HG03095 (cell line): Measurements from ENCODE around the gene SRPK3.

ENCODE experiments used
- ATAC-seq: cut with Tn5 transposase; IDR thresholded peaks from one replicate; pipeline ENCODE4 v1.9.1; 2021; ENCODE audit warnings: moderate library complexity; ENCODE audit not compliant: unreplicated experiment

The SRPK3 gene

DNA sequence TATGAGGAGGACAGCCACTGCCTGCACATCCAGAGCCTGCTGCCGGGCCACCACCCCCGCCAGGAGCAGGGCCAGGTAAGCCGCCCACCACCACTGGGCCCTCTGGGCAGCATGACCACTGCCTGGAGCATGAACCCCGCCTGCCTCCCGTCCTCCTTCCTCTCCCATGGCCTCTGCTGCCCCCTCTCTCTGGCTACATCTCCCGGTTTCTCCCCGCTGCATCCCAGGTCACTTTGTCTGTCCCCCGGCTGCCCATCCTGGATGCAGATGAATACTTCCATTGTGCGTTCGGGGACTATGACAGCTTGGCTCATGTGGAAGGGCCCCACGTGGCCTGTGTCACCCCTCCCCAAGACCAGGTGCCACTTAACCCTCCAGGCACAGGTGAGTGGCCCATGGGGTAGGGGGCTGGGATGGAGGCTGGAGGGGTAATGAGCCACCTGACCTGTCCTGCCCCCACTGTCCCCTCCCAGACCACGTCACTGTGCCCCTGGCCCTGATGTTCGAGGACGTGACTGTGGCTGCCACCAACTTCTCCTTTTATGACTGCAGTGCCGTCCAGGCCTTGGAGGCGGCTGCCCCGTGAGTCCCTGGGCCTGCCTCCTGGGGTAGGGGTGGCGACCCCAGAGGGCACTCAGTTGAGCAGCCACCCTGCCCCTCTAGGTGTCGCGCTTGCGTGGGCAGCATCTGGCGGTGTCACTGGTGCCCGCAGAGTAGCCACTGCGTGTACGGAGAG lies 10.8 kb upstream of the SRPK3 start:
- no peak for ATAC-seq

DNA sequence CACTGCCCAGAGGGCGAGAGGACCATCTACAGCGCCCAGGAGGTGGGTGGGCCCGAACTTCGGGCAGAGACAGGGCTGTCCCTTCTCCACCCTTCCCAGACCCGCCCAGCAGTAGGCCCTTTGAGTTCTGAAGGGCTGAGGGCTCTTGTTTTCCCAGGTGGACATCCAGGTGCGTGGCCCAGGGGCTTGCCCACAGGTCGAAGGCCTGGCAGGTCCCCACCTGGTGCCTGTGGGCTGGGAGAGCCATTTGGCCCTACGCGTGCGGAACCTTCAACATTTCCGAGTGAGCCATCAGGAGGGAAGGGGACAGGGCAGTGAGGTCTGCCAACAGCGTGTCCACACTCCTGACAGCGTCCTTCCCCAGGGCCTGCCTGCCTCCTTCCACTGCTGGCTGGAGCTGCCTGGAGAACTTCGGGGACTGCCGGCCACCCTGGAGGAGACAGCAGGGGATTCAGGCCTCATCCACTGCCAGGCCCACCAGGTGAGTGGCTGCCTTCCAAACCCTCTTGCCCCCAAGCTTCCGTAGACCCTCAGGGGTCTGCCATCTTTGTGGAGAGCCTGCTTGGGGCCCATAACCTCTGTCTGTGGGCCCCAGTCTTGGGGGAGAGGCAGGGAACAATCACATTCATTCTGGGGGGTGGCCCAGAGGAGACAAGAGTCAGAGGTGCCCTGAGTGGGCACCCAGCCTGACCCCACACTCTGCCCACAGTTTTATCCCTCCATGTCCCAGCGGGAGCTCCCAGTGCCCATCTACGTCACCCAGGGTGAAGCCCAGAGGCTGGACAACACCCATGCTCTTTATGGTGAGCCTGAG lies 10.0 kb upstream of the SRPK3 start:
- ATAC-seq = no peak

DNA sequence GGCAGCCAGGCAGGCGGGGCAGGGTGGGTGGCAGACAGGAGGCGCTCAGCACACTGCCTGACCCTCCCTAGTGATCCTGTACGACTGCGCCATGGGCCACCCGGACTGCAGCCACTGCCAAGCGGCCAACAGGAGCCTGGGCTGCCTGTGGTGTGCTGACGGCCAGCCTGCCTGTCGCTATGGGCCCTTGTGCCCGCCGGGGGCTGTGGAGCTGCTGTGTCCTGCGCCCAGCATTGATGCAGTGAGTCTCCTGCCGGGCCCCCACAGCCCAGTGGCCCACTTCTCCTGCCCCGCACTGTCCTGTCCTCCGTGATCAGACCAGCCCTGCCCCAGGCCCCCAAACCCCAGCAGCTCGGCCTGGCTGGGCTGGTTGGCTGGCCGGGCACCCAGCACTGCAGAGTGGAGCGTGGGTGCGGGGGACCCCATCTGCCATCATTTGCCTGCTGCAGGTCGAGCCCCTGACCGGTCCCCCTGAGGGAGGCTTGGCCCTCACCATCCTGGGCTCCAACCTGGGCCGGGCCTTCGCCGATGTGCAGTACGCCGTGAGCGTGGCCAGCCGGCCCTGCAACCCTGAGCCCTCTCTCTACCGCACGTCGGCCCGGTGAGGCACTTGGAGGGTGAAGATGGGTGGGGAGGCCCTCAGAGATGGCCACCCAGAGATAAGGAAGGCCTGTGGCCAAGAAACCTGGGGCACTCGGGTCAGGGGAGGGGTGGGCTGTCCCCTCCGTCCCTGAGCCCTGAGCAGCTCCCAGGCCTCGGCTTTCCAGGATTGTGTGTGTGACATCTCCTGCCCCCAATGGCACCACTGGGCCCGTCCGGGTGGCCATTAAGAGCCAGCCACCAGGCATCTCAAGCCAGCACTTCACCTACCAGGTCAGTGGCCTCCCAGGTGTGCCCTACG lies 9.2 kb upstream of the SRPK3 start:
- no peak for ATAC-seq

DNA sequence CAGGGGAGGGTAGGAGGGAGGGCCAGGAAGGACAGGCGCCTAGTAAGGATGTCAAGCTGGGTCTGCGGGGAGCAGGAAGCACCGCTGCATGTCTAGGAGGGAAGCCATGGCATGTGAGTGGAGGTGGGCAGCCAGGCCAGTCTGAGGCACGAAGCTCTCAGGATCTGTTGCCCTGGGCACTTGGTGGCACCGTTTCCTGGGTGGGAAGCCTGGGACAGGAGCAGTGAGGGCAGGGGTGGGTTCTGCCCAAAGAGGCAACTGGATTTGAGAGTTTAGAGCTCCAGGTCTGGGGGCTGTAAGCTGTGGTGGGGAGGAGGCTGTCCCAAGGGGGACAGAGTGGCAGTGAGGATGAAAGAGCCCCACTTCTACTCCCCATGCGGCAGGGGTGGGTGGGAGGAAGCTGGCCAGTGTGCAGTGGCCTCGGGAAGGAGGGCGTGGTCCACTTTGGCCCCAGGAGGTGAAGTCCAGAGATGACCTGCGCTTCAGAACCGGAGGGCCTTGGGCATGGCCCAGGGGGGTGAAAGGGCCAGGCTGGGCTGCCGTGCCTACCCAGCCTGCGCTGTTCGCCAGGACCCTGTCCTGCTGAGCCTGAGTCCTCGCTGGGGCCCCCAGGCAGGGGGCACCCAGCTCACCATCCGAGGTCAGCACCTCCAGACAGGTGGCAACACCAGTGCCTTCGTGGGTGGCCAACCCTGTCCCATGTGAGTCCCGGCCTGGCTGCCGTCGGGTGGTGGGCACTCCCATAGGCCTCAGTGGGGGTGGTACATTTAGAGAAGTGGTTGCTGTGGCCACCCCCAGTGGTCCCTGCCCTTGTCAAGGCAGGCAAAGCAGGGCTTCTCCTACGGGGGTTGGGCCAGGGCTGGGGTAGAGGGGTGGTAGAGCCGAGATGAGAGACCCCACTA lies 8.3 kb upstream of the SRPK3 start:
- no peak for ATAC-seq

DNA sequence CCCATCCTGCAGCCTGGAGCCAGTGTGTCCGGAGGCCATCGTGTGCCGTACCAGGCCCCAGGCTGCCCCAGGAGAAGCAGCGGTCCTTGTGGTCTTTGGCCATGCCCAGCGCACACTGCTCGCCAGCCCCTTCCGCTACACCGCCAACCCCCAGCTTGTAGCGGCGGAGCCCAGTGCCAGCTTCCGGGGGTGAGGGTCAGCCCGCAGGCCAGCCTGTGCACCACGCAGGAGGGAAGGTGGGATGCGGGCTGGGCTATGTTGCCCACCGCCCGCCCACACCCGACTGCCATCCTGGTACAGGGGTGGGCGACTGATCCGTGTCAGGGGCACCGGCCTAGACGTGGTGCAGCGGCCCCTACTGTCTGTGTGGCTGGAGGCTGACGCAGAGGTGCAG lies 7.6 kb upstream of the SRPK3 start:
- no peak for ATAC-seq

DNA sequence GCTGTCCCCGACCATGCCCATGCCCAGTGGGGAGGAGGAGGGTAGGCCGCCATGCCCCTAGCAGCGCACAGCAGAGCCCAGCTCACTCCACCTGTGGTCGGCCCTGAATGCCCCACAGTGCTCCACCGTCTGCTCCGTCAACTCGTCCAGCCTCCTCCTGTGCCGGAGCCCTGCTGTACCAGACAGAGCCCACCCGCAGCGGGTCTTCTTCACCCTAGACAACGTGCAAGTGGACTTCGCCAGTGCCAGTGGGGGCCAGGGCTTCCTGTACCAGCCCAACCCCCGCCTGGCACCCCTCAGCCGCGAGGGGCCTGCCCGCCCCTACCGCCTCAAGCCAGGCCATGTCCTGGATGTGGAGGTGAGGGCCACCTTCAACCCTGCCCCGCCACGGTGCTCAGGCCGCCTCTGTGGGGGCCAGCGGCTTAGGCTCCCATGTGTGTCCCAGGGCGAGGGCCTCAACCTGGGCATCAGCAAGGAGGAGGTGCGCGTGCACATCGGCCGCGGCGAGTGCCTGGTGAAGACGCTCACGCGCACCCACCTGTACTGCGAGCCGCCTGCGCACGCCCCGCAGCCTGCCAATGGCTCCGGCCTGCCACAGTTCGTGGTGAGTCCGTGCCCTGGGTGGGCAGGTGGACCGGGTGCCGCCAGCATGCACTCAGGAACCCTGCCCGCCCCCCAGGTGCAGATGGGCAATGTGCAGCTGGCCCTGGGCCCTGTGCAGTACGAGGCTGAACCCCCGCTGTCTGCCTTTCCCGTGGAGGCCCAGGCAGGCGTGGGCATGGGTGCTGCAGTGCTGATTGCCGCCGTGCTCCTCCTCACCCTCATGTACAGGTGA lies 6.9 kb upstream of the SRPK3 start:
- ATAC-seq = no peak

DNA sequence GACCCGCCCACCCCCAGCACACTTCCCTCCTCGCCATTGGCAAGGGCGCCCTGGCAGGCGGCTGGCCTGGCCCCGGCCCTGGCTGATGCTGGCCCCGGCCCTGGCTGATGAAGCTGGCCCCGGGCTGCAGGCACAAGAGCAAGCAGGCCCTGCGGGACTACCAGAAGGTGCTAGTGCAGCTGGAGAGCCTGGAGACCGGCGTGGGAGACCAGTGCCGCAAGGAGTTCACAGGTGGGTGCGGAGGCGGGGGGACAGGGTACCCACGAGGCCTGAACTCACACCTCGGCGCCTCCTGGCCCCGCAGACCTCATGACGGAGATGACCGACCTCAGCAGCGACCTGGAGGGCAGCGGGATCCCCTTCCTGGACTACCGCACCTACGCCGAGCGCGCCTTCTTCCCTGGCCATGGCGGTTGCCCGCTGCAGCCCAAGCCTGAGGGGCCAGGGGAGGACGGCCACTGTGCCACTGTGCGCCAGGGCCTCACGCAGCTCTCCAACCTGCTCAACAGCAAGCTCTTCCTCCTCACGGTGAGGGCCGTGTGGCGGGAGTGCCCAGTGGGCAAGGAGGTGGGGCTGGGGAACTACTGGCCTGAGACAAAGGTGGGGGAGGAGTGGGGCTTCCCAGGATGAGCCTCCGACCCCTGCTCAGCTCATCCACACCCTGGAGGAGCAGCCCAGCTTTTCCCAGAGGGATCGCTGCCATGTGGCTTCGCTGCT lies 6.1 kb upstream of the SRPK3 start:
- no peak for ATAC-seq

DNA sequence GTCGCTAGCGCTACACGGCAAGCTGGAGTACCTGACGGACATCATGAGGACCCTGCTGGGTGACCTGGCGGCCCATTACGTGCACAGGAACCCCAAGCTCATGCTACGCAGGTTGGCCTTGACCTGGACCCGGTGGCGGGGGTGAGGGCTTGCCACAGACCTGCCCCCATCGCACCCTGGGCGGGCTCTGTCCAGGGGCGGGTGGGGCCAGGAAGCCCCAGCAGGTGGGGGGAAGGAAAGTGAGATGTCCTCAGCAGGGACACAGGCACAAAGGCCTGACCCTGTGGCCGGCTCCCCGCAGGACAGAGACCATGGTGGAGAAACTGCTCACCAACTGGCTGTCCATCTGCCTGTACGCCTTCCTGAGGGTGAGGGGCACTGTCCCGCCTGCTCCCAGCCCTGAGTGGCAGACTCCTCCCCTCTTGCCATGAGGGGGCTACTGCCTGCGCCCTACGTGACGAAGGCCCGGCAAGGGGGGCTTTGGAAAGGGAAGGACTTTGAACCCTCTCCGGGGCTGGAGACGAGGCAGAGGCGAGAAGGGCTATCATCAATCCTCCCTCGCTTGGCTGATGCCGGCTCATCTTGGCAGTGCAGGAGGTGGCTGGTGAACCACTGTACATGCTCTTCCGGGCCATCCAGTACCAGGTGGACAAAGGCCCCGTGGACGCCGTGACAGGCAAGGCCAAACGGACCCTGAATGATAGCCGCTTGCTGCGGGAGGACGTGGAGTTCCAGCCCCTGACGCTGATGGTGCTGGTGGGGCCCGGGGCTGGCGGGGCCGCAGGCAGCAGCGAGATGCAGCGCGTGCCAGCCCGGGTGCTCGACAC lies 5.3 kb upstream of the SRPK3 start:
- ATAC-seq = no peak

DNA sequence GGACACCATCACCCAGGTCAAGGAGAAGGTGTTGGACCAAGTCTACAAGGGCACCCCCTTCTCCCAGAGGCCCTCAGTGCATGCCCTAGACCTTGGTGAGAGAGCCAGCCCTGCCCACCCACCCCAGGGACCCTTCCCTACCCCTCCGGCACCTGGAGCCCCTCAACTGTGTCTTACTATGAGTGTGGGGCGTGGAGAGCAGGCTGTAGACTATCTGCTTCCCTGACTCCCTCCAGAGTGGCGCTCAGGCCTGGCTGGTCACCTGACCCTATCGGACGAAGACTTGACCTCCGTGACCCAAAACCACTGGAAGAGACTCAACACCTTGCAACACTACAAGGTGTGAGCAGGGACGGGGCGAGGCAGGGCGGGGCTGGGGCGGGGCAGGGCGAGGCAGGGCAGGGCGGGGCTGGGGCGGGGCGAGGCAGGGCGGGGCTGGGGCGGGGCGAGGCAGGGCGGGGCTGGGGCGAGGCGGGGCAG lies 4.7 kb upstream of the SRPK3 start:
- no peak for ATAC-seq

DNA sequence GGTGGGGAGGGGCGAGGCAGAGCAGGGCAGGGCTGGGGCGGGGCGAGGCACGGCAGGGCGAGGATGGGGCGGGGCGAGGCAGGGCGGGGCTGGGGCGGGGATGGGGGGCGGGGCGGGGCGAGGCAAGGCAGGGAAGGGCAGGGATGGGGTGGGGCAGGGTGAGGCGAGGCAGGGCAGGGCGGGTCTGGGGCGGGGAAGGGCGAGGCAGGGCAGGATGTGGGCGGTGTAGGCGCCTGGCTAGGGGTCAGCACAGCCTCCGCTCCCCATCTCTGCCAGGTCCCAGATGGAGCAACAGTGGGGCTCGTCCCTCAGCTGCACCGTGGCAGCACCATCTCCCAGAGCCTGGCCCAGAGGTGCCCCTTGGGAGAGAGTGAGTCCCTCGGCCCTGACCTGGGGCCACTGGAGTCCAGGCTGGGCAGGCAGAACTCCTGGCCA lies 4.2 kb upstream of the SRPK3 start:
- ATAC-seq = no peak

DNA sequence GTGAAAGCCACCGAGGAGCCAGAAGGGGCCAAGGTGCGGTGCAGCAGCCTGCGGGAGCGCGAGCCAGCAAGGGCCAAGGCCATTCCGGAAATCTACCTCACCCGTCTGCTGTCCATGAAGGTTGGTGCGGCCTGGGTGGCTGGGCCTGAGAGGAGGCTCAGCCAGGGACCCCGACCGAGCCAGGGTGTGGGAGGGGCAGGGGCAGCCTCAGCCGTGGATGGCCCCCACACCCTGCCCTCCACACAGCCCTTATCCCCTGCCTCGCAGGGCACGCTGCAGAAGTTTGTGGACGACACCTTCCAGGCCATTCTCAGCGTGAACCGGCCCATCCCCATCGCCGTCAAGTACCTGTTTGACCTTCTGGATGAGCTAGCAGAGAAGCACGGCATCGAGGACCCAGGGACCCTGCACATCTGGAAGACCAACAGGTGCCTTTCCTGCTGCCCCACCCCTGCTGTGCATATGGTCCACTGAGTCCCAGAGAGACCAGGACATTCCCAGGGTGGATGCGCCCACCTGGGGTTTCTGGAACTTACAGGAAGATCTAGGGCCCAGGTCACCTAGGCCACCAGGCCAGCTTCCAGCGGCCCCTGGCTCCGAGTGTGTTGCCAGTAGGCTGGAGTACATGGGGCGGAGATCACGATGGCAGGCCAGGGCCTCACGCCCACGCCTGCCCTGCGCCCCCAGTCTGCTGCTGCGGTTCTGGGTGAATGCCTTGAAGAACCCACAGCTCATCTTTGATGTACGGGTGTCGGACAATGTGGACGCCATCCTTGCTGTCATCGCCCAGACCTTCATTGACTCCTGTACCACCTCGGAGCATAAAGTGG lies 3.4 kb upstream of the SRPK3 start:
- no peak for ATAC-seq

DNA sequence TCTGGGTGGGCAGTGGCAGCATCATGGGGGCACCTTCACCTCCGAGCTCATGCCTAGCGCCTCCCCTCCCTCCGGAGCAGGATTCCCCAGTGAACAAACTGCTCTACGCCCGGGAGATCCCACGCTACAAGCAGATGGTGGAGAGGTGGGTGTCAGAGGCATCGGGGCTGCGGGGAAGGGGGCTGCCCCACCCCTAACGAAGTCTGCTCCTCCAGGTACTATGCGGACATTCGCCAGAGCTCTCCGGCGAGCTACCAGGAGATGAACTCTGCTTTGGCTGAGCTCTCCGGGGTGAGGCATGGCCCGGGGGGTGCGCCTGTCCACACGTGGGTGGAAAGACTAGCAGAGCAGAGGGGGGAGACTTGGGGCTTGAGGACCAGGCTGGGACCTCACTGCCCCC lies 2.7 kb upstream of the SRPK3 start:
- no peak for ATAC-seq

DNA sequence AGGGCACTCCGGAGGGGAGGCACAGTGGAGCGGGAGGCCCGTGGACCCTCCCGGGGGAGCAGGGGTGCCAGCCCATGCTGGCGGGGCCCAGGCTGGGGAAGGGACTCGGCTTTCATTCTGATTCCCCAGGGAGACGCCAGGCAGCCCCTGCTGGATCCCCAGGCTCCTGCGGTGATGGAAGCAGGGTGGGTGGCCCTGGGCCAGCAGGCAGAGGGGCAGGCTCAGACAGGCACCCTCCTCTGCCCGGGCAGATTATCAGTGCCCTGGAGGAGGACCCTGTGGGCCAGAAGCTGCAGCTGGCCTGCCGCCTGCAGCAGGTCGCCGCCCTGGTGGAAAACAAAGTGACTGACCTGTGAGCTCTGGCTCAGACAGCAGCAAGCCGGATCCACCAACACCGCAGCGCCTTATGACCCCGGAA lies 2.1 kb upstream of the SRPK3 start:
- ATAC-seq = no peak

DNA sequence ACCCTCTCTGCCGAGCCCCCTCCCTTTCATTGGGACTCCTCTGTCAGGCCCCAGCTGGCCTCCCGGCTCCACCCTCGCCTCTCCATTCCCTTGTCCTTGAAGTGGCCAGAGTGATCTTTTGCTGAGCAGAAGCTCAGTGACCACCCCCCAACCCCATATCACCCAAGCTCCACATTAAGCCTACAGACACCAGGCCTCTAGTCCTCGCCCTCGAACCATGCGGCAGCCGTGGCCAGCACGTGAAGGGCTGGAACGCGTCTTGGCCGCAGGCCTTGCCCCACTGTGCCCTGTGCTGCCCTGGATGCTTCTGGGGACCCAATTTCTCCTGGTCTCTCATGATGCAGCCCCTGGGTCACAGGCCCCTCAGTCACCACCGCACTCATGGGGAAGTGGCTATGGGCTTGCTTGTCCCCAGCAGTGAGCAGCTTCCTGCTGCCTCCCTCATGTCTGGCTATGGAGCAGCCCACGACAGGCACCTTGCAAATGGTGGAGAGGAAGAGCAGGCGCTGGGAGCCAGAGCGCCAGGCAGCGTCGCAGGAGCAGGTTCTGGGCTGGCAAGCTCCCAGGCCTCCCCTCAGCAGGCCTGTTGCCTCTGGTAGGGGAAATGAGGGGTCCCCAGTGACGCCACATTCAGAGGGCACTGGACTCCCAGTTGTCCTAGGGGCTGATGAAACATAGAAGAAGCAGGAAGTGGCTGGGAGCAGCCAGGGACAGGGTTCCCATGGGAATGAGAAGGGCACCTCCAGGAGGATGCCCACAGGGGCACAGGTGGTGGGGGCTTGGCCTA lies 757 bp upstream of the SRPK3 start:
- ATAC-seq = no peak

DNA sequence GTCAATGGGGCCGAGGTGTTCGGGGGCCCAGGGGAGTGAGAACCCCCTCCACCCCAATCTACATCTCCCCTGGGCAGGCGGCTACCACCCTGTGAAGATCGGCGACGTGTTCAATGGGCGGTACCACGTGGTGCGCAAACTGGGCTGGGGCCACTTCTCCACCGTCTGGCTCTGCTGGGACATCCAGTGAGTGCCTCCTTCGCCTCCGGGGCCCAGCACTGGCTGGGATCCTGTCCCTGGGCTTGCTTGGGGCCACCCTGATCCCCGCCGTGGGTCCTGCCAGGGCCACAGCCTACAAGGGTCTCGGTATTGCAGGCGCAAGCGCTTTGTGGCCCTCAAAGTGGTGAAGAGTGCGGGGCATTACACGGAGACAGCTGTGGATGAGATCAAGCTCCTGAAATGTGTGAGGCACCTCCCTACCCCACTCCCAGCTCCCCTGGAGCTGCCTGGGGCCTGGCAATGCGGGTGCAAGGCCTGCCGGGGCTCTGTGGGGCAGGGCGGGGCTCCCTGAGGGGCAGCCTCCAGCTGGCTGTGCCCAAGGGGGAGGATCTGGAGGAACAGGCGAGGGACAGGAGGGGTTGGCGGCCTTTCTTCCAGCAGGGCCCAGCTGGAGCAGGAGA lies 697 bp downstream of the SRPK3 start:
- no peak for ATAC-seq

DNA sequence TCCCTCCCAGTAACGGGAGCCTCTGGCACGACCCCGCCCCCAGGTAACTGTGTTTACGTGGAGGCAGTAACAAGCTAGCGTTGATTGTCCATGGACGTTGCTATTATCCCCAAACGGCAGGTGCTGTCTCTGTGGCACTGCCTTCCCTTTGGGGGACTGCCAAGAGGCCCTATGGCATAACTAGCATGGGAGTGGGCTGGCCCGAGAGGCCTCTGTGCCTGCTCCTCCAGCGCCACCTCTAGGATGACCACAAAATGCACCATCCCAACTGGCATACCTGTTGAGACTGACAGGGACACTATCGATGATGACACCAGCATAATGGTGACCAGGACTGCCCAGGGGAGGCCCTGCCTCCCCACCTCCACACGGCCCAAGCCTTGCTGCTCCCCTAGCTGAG lies 1.5 kb downstream of the SRPK3 start:
- no peak for ATAC-seq
